GM18858 (cell line): ENCODE data around the gene ARHGAP42.

Experiments
- ATAC-seq: cut with Tn5 transposase; IDR thresholded peaks from one replicate; pipeline ENCODE4 v1.9.1; 2021; ENCODE audit not compliant: unreplicated experiment

Gene ARHGAP42

GRCh38 chr11:100827934-100828661, 141.0 kb downstream of the ARHGAP42 start:
- peak; percentile 82 for ATAC-seq

- ATAC-seq, result no peak
Observed at GRCh38 chr11:100830274-100830673, 143.2 kb downstream of the ARHGAP42 start.

GRCh38 chr11:100830978-100831732, 144.1 kb downstream of the ARHGAP42 start:
- ATAC-seq, result no peak

GRCh38 chr11:100831929-100832494, 144.9 kb downstream of the ARHGAP42 start:
- no peak for ATAC-seq

- no peak for ATAC-seq
Observed at GRCh38 chr11:100832829-100833228, 145.7 kb downstream of the ARHGAP42 start.

- ATAC-seq, result no peak
Observed at GRCh38 chr11:100833276-100833675, 146.2 kb downstream of the ARHGAP42 start.

GRCh38 chr11:100835854-100836253, 148.8 kb downstream of the ARHGAP42 start:
- no peak for ATAC-seq

- no peak for ATAC-seq
Observed at GRCh38 chr11:100837311-100837710, 150.2 kb downstream of the ARHGAP42 start.

- no peak for ATAC-seq
Observed at GRCh38 chr11:100841711-100842407, 154.8 kb downstream of the ARHGAP42 start.

- no peak for ATAC-seq
Observed at GRCh38 chr11:100847696-100848216, 160.7 kb downstream of the ARHGAP42 start.

- ATAC-seq, result no peak
Observed at GRCh38 chr11:100849009-100849900, 162.2 kb downstream of the ARHGAP42 start.

- ATAC-seq, result no peak
Observed at GRCh38 chr11:100849901-100850235, 162.8 kb downstream of the ARHGAP42 start.

GRCh38 chr11:100851147-100851546, 164.1 kb downstream of the ARHGAP42 start:
- ATAC-seq, result no peak

GRCh38 chr11:100851584-100852152, 164.6 kb downstream of the ARHGAP42 start:
- no peak for ATAC-seq

- peak; percentile 49 for ATAC-seq
Observed at GRCh38 chr11:100855466-100856067, 168.5 kb downstream of the ARHGAP42 start.

- ATAC-seq, result no peak
Observed at GRCh38 chr11:100857236-100858005, 170.3 kb downstream of the ARHGAP42 start.

- no peak for ATAC-seq
Observed at GRCh38 chr11:100860318-100861155, 173.4 kb downstream of the ARHGAP42 start.

GRCh38 chr11:100861212-100861611, 174.1 kb downstream of the ARHGAP42 start:
- ATAC-seq, result no peak
